B cell (primary cell): Measurements from ENCODE around the gene FAM43A. TPM values are rescaled to one million over a fixed set of nuclear protein-coding genes. Genes with fewer than 3 reads are reported as not detected.

Experiments used
- ATAC-seq: fragments of 200-7000 bp; cut with Tn5 transposase; one replicate; pipeline ENCODE4 v1.10.0; 2021; ENCODE audit warnings: low read depth, mild to moderate bottlenecking, moderate number of reproducible peaks, moderate library complexity
- CTCF ChIA-PET: fragments of 350-600 bp; sonication (Branson Sonifier 250); formaldehyde crosslinking; loops from one replicate; lab custom pipeline; 2021; ENCODE audit warnings: antibody characterized with exemption, inconsistent platforms; lab: Charles Lee
- POLR2A ChIA-PET: fragments of 350-600 bp; sonication (Branson Sonifier 250); formaldehyde crosslinking; loops from one replicate; lab custom pipeline; 2021; ENCODE audit warnings: antibody characterized with exemption; lab: Charles Lee
- DNase-seq: peaks from one replicate; pipeline ENCODE4 v3.0.0; 2013
- H2AFZ ChIP-seq: 2 replicates; pipeline ENCODE4 v1.6.1; 2012; ENCODE audit warnings: mild to moderate bottlenecking, low read depth, low read length; ENCODE audit not compliant: insufficient read depth, poor library complexity, severe bottlenecking
- H3K27ac ChIP-seq, 2 donors: 1 replicate in 1 of 2; 2 replicates in 1 of 2; pipeline ENCODE4 v1.5.1; 2012 to 2013; ENCODE audit warnings: low read length in 2 of 2, mild to moderate bottlenecking in 2 of 2, moderate library complexity in 1 of 2
- H3K27me3 ChIP-seq, 4 experiments: fragments of 200-600 bp in 1 of 4; sonication (generic) in 1 of 4; replicated peaks in 1 of 4; 1 replicate in 2 of 4; 2 replicates in 2 of 4; pipeline versions ENCODE4 v1.6.1 to v1.7.0; 2013 to 2016; ENCODE audit warnings: low read length in 3 of 4, mild to moderate bottlenecking in 2 of 4, mixed read lengths in 1 of 4, moderate library complexity in 1 of 4; ENCODE audit not compliant: insufficient read depth in 4 of 4, control insufficient read depth in 3 of 4; ENCODE audit errors: control extremely low read depth in 1 of 4
- H3K36me3 ChIP-seq, 2 experiments: replicated peaks in 1 of 2; 1 replicate in 1 of 2; 2 replicates in 1 of 2; pipeline versions ENCODE4 v1.6.1 to v1.7.1; 2013; ENCODE audit warnings: low read length in 1 of 2; ENCODE audit not compliant: insufficient read depth in 2 of 2, control insufficient read depth in 1 of 2; ENCODE audit errors: control extremely low read depth in 1 of 2, extremely low read depth in 1 of 2
- H3K4me1 ChIP-seq, 2 donors: fragments of 200-600 bp in 1 of 2; sonication (generic) in 1 of 2; 1 replicate in 1 of 2; 2 replicates in 1 of 2; pipeline versions ENCODE4 v1.5.1 to v1.6.1; 2013 to 2017; ENCODE audit warnings: low read length in 2 of 2; ENCODE audit not compliant: control insufficient read depth in 2 of 2, insufficient read depth in 2 of 2
- H3K4me2 ChIP-seq: replicated peaks from 2 replicates; pipeline ENCODE3; 2012; ENCODE audit warnings: mild to moderate bottlenecking, low read depth, low read length; ENCODE audit not compliant: poor library complexity, severe bottlenecking
- H3K4me3 ChIP-seq, 5 experiments: fragments of 200-600 bp in 1 of 5; sonication (generic) in 1 of 5; 1 replicate in 3 of 5; 2 replicates in 2 of 5; pipeline versions ENCODE4 v1.5.1 to v1.7.0; 2011 to 2016; ENCODE audit warnings: low read length in 4 of 5, mild to moderate bottlenecking in 4 of 5, low read depth in 2 of 5, control low read depth in 1 of 5, moderate library complexity in 1 of 5; ENCODE audit not compliant: insufficient read depth in 1 of 5; ENCODE audit errors: control extremely low read depth in 1 of 5, extremely low read depth in 1 of 5
- H3K79me2 ChIP-seq: fragments of 200-600 bp; sonication (generic); one replicate; pipeline ENCODE4 v1.6.0; 2016; ENCODE audit warnings: low read length; ENCODE audit not compliant: control insufficient read depth, insufficient read depth
- H3K9ac ChIP-seq: fragments of 200-600 bp; sonication (generic); 2 replicates; pipeline ENCODE4 v1.6.1; 2017; ENCODE audit warnings: mild to moderate bottlenecking, low read length, moderate library complexity
- H3K9me3 ChIP-seq, 3 donors: one replicate each; pipeline versions ENCODE4 v1.6.1 to v1.7.1; 2013; ENCODE audit warnings: low read length in 2 of 3; ENCODE audit not compliant: control insufficient read depth in 2 of 3, insufficient read depth in 1 of 3; ENCODE audit errors: control extremely low read depth in 1 of 3
- H4K20me1 ChIP-seq: 2 replicates; pipeline ENCODE4 v1.6.0; 2012; ENCODE audit warnings: mild to moderate bottlenecking, low read length; ENCODE audit not compliant: insufficient read depth, control insufficient read depth, poor library complexity, severe bottlenecking
- H3K27ac Mint-ChIP-seq: one replicate; pipeline ENCODE4 v1.8.0; 2021; ENCODE audit warnings: mixed read lengths
- H3K27me3 Mint-ChIP-seq: one replicate; pipeline ENCODE4 v1.8.0; 2021; ENCODE audit warnings: mixed read lengths
- H3K4me1 Mint-ChIP-seq: one replicate; pipeline ENCODE4 v1.8.0; 2021; ENCODE audit warnings: mixed read lengths
- H3K4me3 Mint-ChIP-seq: one replicate; pipeline ENCODE4 v1.8.0; 2021; ENCODE audit warnings: mixed read lengths
- H3K9me3 Mint-ChIP-seq: one replicate; pipeline ENCODE4 v1.8.0; 2022; ENCODE audit warnings: mixed read lengths; ENCODE audit not compliant: insufficient read depth
- CTCF ChIP-seq: fragments of 200-600 bp; IDR thresholded peaks from one replicate; pipeline ENCODE4 v1.8.0; 2022; ENCODE audit warnings: antibody characterized with exemption, mild to moderate bottlenecking
- EZH2 ChIP-seq: IDR thresholded peaks from 2 replicates; pipeline ENCODE4 v1.6.1; 2012; ENCODE audit warnings: borderline replicate concordance, low read depth, mild to moderate bottlenecking, moderate library complexity, low read length; ENCODE audit not compliant: insufficient read depth, poor library complexity, severe bottlenecking
- WGBS: methylation state at CpG from one replicate; pipeline ENCODE4 v1.1.5; 2013; ENCODE audit warnings: missing lambda C conversion rate; ENCODE audit not compliant: insufficient coverage; 5-methylcytosine and 5-hydroxymethylcytosine counted together
- intact Hi-C: fragments of 100-400 bp; cut with micrococcal nuclease; formaldehyde crosslinking; loops from one replicate; pipeline ENCODE4 v1.10.0; 2022
- polyA plus RNA-seq: library from polyadenylated mRNA; depleted of rRNA; stranded (reverse); fragments of >200 nt; gene quantifications from 2 replicates; pipeline ENCODE4 v1.2.3, GENCODE V29; 2012
- total RNA-seq, 2 donors: library from RNA; stranded (reverse); fragments of 120-200 nt in 1 of 2; gene quantifications; 1 replicate in 1 of 2; 2 replicates in 1 of 2; pipeline versions ENCODE4 v1.2.3 to v1.2.4, GENCODE V29; 2013 to 2022

FAM43A gene
- total and polyA plus RNA-seq, 2 donors (not counting 1 experiment from before 2014, with no cell fraction given) = 17.1 to 78.6 TPM

GRCh38 chr3:194730365-194730764 is 44.7 kb downstream of the FAM43A start:
- Histone ChIP-seq H3K9ac (no peak overlapping the region), H3K36me3 (no peaks in the 10 kb centered on the region), H3K27ac (no peak overlapping the region), H2AFZ (no peak overlapping the region), H4K20me1 (no peaks in the 10 kb centered on the region), H3K79me2 (no peaks in the 10 kb centered on the region), H3K27me3 (no peaks in the 10 kb centered on the region), H3K4me1 (peaks cover 4 to 18% of the 10 kb centered on the region in 2 donors), H3K9me3 (peaks cover 0 to 12% (median 6%) of the 10 kb centered on the region in 3 donors), H3K4me3 (no peak overlapping the region), H3K4me2 (no peak overlapping the region)
- Mint-ChIP-seq H3K4me3 (no peak overlapping the region), H3K27me3 (peaks cover 3% of the 10 kb centered on the region), H3K27ac (no peak overlapping the region), H3K9me3 (peaks cover 4% of the 10 kb centered on the region), H3K4me1 (peaks cover 42% of the 10 kb centered on the region)
- 81% methylated on average over 7 of the region's 10 CpGs for WGBS
- DNase-seq (no peak), ATAC-seq (no peak)
- ChIA-PET CTCF (interaction anchor here (1.2 kb wide), 1 partner anchor 525 kb away, joined by 3 read pairs; no protein-coding TSS in a partner anchor), POLR2A (no interaction called here)
- TF ChIP-seq CTCF = no peak
- no peak for TF ChIP-seq EZH2
- intact Hi-C loops = no loop called here

GRCh38 chr3:194731506-194732073 is 45.9 kb downstream of the FAM43A start:
- ChIA-PET POLR2A (interaction anchor here (0.6 kb wide), 1 partner anchor 10 kb away, joined by 3 read pairs; no protein-coding TSS in a partner anchor), CTCF (no interaction called here)
- H3K4me2 ChIP-seq = no peak overlapping the region
- H4K20me1 ChIP-seq = peaks cover under 1% of the 10 kb centered on the region
- no peak overlapping the region for H2AFZ ChIP-seq
- no peak overlapping the region for H3K9ac ChIP-seq
- Mint-ChIP-seq H3K27me3 (peaks cover 3% of the 10 kb centered on the region), H3K27ac (no peak overlapping the region), H3K9me3 (peaks cover 5% of the 10 kb centered on the region), H3K4me1 (peaks cover 36% of the 10 kb centered on the region), H3K4me3 (no peak overlapping the region)
- H3K27me3 ChIP-seq = no peaks in the 10 kb centered on the region
- H3K9me3 ChIP-seq = peaks cover 0 to 22% (median 19%) of the 10 kb centered on the region in 3 donors
- H3K36me3 ChIP-seq = no peaks in the 10 kb centered on the region
- no peak overlapping the region for H3K4me3 ChIP-seq
- H3K27ac ChIP-seq = no peak overlapping the region
- intact Hi-C loops = no loop called here
- DNase-seq (no peak), ATAC-seq (no peak)
- WGBS = 77% methylated on average over 3 of the region's 5 CpGs
- no peaks in the 10 kb centered on the region for H3K79me2 ChIP-seq
- peaks cover 16 to 24% of the 10 kb centered on the region in 2 donors for H3K4me1 ChIP-seq
- TF ChIP-seq EZH2 (no peak), CTCF (no peak)
